IMR-90 (cell line): ENCODE data around the gene ZFAND4. TPM values are rescaled to one million over a fixed set of nuclear protein-coding genes. Genes with fewer than 3 reads are reported as not detected.
"Not testable (repeated sequence)": the region's sequence is repeated elsewhere in the genome, so short reads cannot be mapped to it uniquely, and the experiment has no call there.

Source experiments
- ATAC-seq: fragments of 200-7000 bp; cut with Tn5 transposase; 2 replicates; pipeline ENCODE4 v1.9.1; 2020; ENCODE audit warnings: low read depth, mild to moderate bottlenecking, moderate library complexity
- BruUV-seq: library from RNA; stranded (reverse); fragments of 400-500 nt; replicated peaks from 2 replicates; lab custom pipeline; 2021; lab: Mats Ljungman, UMichigan
- CTCF ChIA-PET: fragments of 300-600 bp; formaldehyde crosslinking; extraction: SDS; loops from one replicate; lab custom pipeline; 2021; ENCODE audit warnings: antibody characterized with exemption; lab: Yijun Ruan, JAX
- POLR2A ChIA-PET: fragments of 300-600 bp; sonication (Branson Sonifier 250); formaldehyde crosslinking; loops from one replicate; lab custom pipeline; 2022; ENCODE audit warnings: antibody characterized with exemption; ENCODE audit not compliant: unreplicated experiment; lab: Charles Lee
- DNase-seq: peaks from one replicate; pipeline ENCODE4 v3.0.0; 2013
- H2AFZ ChIP-seq: replicated peaks from 2 replicates; pipeline ENCODE3; 2013; ENCODE audit warnings: low read length, mild to moderate bottlenecking; ENCODE audit not compliant: poor library complexity
- H2AK5ac ChIP-seq: 2 replicates; pipeline ENCODE4 v1.6.1; 2013; ENCODE audit warnings: low read depth, low read length, inconsistent platforms
- H2AK9ac ChIP-seq: replicated peaks from 2 replicates; pipeline ENCODE3; 2013; ENCODE audit warnings: mild to moderate bottlenecking, low read depth, low read length, moderate library complexity; ENCODE audit not compliant: poor library complexity
- H2BK120ac ChIP-seq: 2 replicates; pipeline ENCODE4 v1.6.1; 2013; ENCODE audit warnings: low read depth, low read length, inconsistent platforms
- H2BK15ac ChIP-seq: 3 replicates; pipeline ENCODE4 v1.6.1; 2013; ENCODE audit warnings: low read depth, low read length, inconsistent platforms
- H2BK20ac ChIP-seq: 2 replicates; pipeline ENCODE4 v1.6.1; 2013; ENCODE audit warnings: low read depth, mild to moderate bottlenecking, inconsistent platforms, low read length, moderate library complexity
- H2BK5ac ChIP-seq: 2 replicates; pipeline ENCODE4 v1.6.1; 2013; ENCODE audit warnings: mild to moderate bottlenecking, low read depth, low read length, inconsistent platforms; ENCODE audit not compliant: poor library complexity, severe bottlenecking
- H3K14ac ChIP-seq: replicated peaks from 2 replicates; pipeline ENCODE4 v1.6.1; 2013; ENCODE audit warnings: low read depth, low read length, inconsistent platforms
- H3K18ac ChIP-seq: 2 replicates; pipeline ENCODE4 v1.6.1; 2013; ENCODE audit warnings: low read depth, low read length, control low read depth
- H3K23ac ChIP-seq: 2 replicates; pipeline ENCODE4 v1.6.1; 2013; ENCODE audit warnings: low read depth, low read length, inconsistent platforms
- H3K27ac ChIP-seq: 2 replicates; pipeline ENCODE4 v1.5.1; 2013; ENCODE audit warnings: mild to moderate bottlenecking, control low read depth, low read length; ENCODE audit not compliant: insufficient read depth
- H3K27me3 ChIP-seq: 2 replicates; pipeline ENCODE4 v1.6.1; 2013; ENCODE audit warnings: low read length; ENCODE audit not compliant: control insufficient read depth, insufficient read depth
- H3K36me3 ChIP-seq: 2 replicates; pipeline ENCODE4 v1.6.1; 2013; ENCODE audit warnings: low read length, mixed read lengths; ENCODE audit not compliant: control insufficient read depth, insufficient read depth
- H3K4ac ChIP-seq: 2 replicates; pipeline ENCODE4 v1.6.1; 2013; ENCODE audit warnings: low read depth, low read length, inconsistent platforms
- H3K4me1 ChIP-seq: 2 replicates; pipeline ENCODE4 v1.6.1; 2013; ENCODE audit warnings: low read length, mixed read lengths; ENCODE audit not compliant: control insufficient read depth, insufficient read depth
- H3K4me2 ChIP-seq: 2 replicates; pipeline ENCODE4 v1.6.1; 2013; ENCODE audit warnings: low read depth, mild to moderate bottlenecking, control low read depth, low read length, moderate library complexity
- H3K4me3 ChIP-seq: 2 replicates; pipeline ENCODE4 v1.5.1; 2013; ENCODE audit warnings: low read depth, mild to moderate bottlenecking, control low read depth, low read length, moderate library complexity; ENCODE audit not compliant: insufficient read depth
- H3K56ac ChIP-seq: 2 replicates; pipeline ENCODE4 v1.6.1; 2013; ENCODE audit warnings: low read length, inconsistent platforms; ENCODE audit not compliant: insufficient read depth; ENCODE audit errors: extremely low read depth
- H3K79me1 ChIP-seq, 2 experiments: 2 replicates each; pipeline ENCODE4 v1.6.1; 2013; ENCODE audit warnings: low read length in 2 of 2, inconsistent platforms in 1 of 2, low read depth in 1 of 2
- H3K9ac ChIP-seq: 2 replicates; pipeline ENCODE4 v1.6.1; 2013; ENCODE audit warnings: low read depth, low read length, control low read depth
- H3K9me1 ChIP-seq: 2 replicates; pipeline ENCODE4 v1.6.1; 2013; ENCODE audit warnings: low read length, inconsistent platforms; ENCODE audit not compliant: insufficient read depth
- H3K9me3 ChIP-seq: 2 replicates; pipeline ENCODE4 v1.6.1; 2013; ENCODE audit warnings: low read length; ENCODE audit not compliant: control insufficient read depth, insufficient read depth
- H4K20me1 ChIP-seq: 2 replicates; pipeline ENCODE4 v1.6.1; 2013; ENCODE audit warnings: low read length, inconsistent platforms; ENCODE audit not compliant: insufficient read depth
- H4K5ac ChIP-seq: 2 replicates; pipeline ENCODE4 v1.6.1; 2013; ENCODE audit warnings: mild to moderate bottlenecking, low read depth, low read length, control low read depth
- H4K8ac ChIP-seq, 2 experiments: 2 replicates each; pipeline ENCODE4 v1.6.1; 2013; ENCODE audit warnings: low read depth in 2 of 2, low read length in 2 of 2, control low read depth in 1 of 2, inconsistent platforms in 1 of 2
- H4K91ac ChIP-seq: 2 replicates; pipeline ENCODE4 v1.6.1; 2013; ENCODE audit warnings: low read depth, low read length, inconsistent platforms; ENCODE audit not compliant: insufficient read depth
- BHLHE40 ChIP-seq: fragments of 150-350 bp; IDR thresholded peaks from 2 replicates; pipeline ENCODE4 v1.6.1; 2016; ENCODE audit warnings: mild to moderate bottlenecking, low read depth, low read length
- ELK1 ChIP-seq: fragments of 150-350 bp; IDR thresholded peaks from 2 replicates; pipeline ENCODE4 v1.6.1; 2016; ENCODE audit warnings: low read depth, mild to moderate bottlenecking, low read length, moderate library complexity, borderline replicate concordance
- MXI1 ChIP-seq: IDR thresholded peaks from 2 replicates; pipeline ENCODE4 v1.6.1; 2012; ENCODE audit warnings: low read depth, mild to moderate bottlenecking, low read length, moderate library complexity, borderline replicate concordance
- SMC3 ChIP-seq: fragments of 150-350 bp; IDR thresholded peaks from 2 replicates; pipeline ENCODE4 v1.6.1; 2016; ENCODE audit warnings: low read depth, mild to moderate bottlenecking, antibody characterized with exemption, low read length, moderate library complexity
- USF2 ChIP-seq: fragments of 150-350 bp; IDR thresholded peaks from 2 replicates; pipeline ENCODE4 v1.6.1; 2017; ENCODE audit warnings: mild to moderate bottlenecking, antibody characterized with exemption, low read length, low read depth
- WGBS, 2 experiments: methylation state at CpG; one replicate each; pipeline versions ENCODE4 v1.1.5 to v1.1.7; 2013; ENCODE audit warnings: missing lambda C conversion rate in 2 of 2; ENCODE audit not compliant: insufficient read length in 1 of 2; ENCODE audit errors: extremely low coverage in 2 of 2; 5-methylcytosine and 5-hydroxymethylcytosine counted together
- dilution Hi-C: fragments of 300-500 bp; cut with HindIII; formaldehyde crosslinking; loops from one replicate; pipeline ENCODE4 v1.14.3; 2018; ENCODE audit warnings: low sequenced_read_pairs; ENCODE audit not compliant: unreplicated experiment
- in situ Hi-C: fragments of 300-500 bp; cut with MboI; formaldehyde crosslinking; loops from 3 replicates; pipeline ENCODE4 v1.14.3; 2019; ENCODE audit warnings: low sequenced_read_pairs, inconsistent platforms, mixed read lengths
- intact Hi-C: fragments of 100-400 bp; cut with micrococcal nuclease; formaldehyde crosslinking; loops from 2 replicates; pipeline ENCODE4 v1.10.0; 2022
- polyA plus RNA-seq, 3 experiments: library from polyadenylated mRNA; depleted of rRNA; stranded (reverse); fragments of >200 nt; gene quantifications; 2 replicates each; pipeline ENCODE4 v1.2.3, GENCODE V29; 2012; ENCODE audit warnings: low replicate concordance in 1 of 3
- total RNA-seq: library from RNA; depleted of rRNA; stranded (reverse); fragments of >200 nt; gene quantifications from 2 replicates; pipeline ENCODE4 v1.2.3, GENCODE V29; 2012

ZFAND4 gene
- total and polyA plus RNA-seq, 2 of the 4 experiments (the other 2 are of a cell fraction): 2.0 to 3.4 TPM

- TF ChIP-seq ELK1 (no peak), MXI1 (0 out of 2 replicates have a peak, but pooled peaks have one; percentile 46), BHLHE40 (no peak), USF2 (no peak; the same call in 1 of the 2 replicates), SMC3 (peak; percentile 71)
Measured at GRCh38 chr10:45672181-45673073, at the start of gene ZFAND4 (continued).

- CTCF ChIA-PET, H3K14ac ChIP-seq, H3K4me2 ChIP-seq, H3K4me3 ChIP-seq, H2BK20ac ChIP-seq, H2AK5ac ChIP-seq, H3K9me1 ChIP-seq, H2BK5ac ChIP-seq, H3K9ac ChIP-seq, in situ Hi-C loops, ATAC-seq, DNase-seq, H3K56ac ChIP-seq, H2BK120ac ChIP-seq, H3K27ac ChIP-seq, H2AFZ ChIP-seq, H3K23ac ChIP-seq, BruUV-seq, H3K18ac ChIP-seq, H3K79me1 ChIP-seq, H4K5ac ChIP-seq, H3K36me3 ChIP-seq, H2BK15ac ChIP-seq, POLR2A ChIA-PET, H3K9me3 ChIP-seq, H2AK9ac ChIP-seq, intact Hi-C loops, H3K4ac ChIP-seq, H3K4me1 ChIP-seq, H4K8ac ChIP-seq, H3K27me3 ChIP-seq, H4K20me1 ChIP-seq, dilution Hi-C loops, H4K91ac ChIP-seq: not testable (repeated sequence)
- no CpG with 5 or more reads among the region's 10 CpGs for WGBS, 2 experiments
Measured at GRCh38 chr10:45721503-45721902, 48.9 kb upstream of the ZFAND4 start.
